Measurements from ENCODE around the gene LATS1. TPM values are rescaled to one million over a fixed set of nuclear protein-coding genes. Genes with fewer than 3 reads are reported as not detected.

LATS1 gene
- total and polyA plus RNA-seq, 2 of the 8 experiments (the other 6 are each of a cell fraction or from before 2014, with no cell fraction given), result 8.9 to 21.7 TPM

GRCh38 chr6:149755300-149756260 lies 37.7 kb upstream of the LATS1 start (continued):
- no peak for TF ChIP-seq CBX5 (IDR thresholded peaks at IDR 0.05; ENCODE audit: low read depth, low read length)
- no peak for TF ChIP-seq HDAC6 (IDR thresholded peaks at IDR 0.05; ENCODE audit: low read depth, low read length)
- no peak for TF ChIP-seq POLR2AphosphoS5 (IDR thresholded peaks at IDR 0.05; ENCODE audit: low read depth, low read length)
- no peak for TF ChIP-seq MAX (IDR thresholded peaks at IDR 0.05)
- TF ChIP-seq EP300 (IDR thresholded peaks at IDR 0.05; ENCODE audit: borderline replicate concordance in 1 of 2, low read depth in 2 of 2, low read length in 2 of 2), result no peak
- no peak for TF ChIP-seq FOSL1 (IDR thresholded peaks at IDR 0.05; ENCODE audit: insufficient read depth, low read depth, low read length)
- no peak for TF ChIP-seq TAF7 (optimal IDR thresholded peaks at IDR 0.05; ENCODE audit: borderline replicate concordance, low read depth, low read length)
- TF ChIP-seq BACH1 (IDR thresholded peaks at IDR 0.05; ENCODE audit: low read length), result no peak
- TF ChIP-seq RFX5 (IDR thresholded peaks at IDR 0.05; ENCODE audit: borderline replicate concordance, low read depth, low read length), result no peak
- no peak for TF ChIP-seq SP4 (IDR thresholded peaks at IDR 0.05; ENCODE audit: low read length)
- TF ChIP-seq EGR1 (IDR thresholded peaks at IDR 0.05; ENCODE audit: borderline replicate concordance, low read depth, low read length), result no peak

Measured in H1 (cell line).